Motor neuron (in vitro differentiated cells): ENCODE data around the gene TRIM41. TPM values are rescaled to one million over a fixed set of nuclear protein-coding genes. Genes with fewer than 3 reads are reported as not detected.
"Not testable (repeated sequence)": the region's sequence is repeated elsewhere in the genome, so short reads cannot be mapped to it uniquely, and the experiment has no call there.

Source experiments
- ATAC-seq, 8 experiments: fragments of 200-7000 bp; cut with Tn5 transposase; replicated peaks in 6 of 8; 2 replicates each; pipeline ENCODE4 v1.8.0; 2021; ENCODE audit warnings: mild to moderate bottlenecking in 8 of 8, moderate library complexity in 8 of 8
- H3K27ac ChIP-seq, 2 donors: fragments of 250-450 bp; sonication (Bioruptor Pico); 2 replicates each; pipeline ENCODE4 v1.9.0; 2021; ENCODE audit warnings: antibody characterized with exemption in 2 of 2, mild to moderate bottlenecking in 2 of 2, moderate library complexity in 1 of 2
- H3K4me1 ChIP-seq, 2 donors: fragments of 250-450 bp; sonication (Bioruptor Pico); replicated peaks in 1 of 2; 2 replicates each; pipeline ENCODE4 v1.6.1; 2021; ENCODE audit warnings: antibody characterized with exemption in 2 of 2, mild to moderate bottlenecking in 2 of 2, moderate library complexity in 1 of 2
- H3K4me3 ChIP-seq, 5 donors: fragments of 250-450 bp; sonication (Bioruptor Pico); 2 replicates each; pipeline ENCODE4 v1.9.0; 2021; ENCODE audit warnings: antibody characterized with exemption in 5 of 5, mild to moderate bottlenecking in 5 of 5, moderate library complexity in 4 of 5
- WGBS, 10 experiments: fragments of 450-650 bp; shearing (Covaris generic); methylation state at CpG; one replicate each; pipeline ENCODE4 v1.0.0; 2022; 5-methylcytosine and 5-hydroxymethylcytosine counted together
- in situ Hi-C, 9 experiments: fragments of 400-800 bp; cut with MboI; loops; one replicate each; pipeline ENCODE4 v1.15.0; 2021; ENCODE audit warnings: low sequenced_read_pairs in 9 of 9, low pct_unique_long_range_greater_than_20kb in 2 of 9; ENCODE audit not compliant: unreplicated experiment in 9 of 9
- total RNA-seq, 8 experiments: library from RNA; unstranded; fragments of 300-600 nt; gene quantifications; 2 replicates each; pipeline versions ENCODE4 v1.2.3 to v1.2.4, GENCODE V29; 2022

The TRIM41 gene
- total RNA-seq, 8 experiments from 2014 or later: 14.3 to 31.4 (median 24.2) TPM

DNA sequence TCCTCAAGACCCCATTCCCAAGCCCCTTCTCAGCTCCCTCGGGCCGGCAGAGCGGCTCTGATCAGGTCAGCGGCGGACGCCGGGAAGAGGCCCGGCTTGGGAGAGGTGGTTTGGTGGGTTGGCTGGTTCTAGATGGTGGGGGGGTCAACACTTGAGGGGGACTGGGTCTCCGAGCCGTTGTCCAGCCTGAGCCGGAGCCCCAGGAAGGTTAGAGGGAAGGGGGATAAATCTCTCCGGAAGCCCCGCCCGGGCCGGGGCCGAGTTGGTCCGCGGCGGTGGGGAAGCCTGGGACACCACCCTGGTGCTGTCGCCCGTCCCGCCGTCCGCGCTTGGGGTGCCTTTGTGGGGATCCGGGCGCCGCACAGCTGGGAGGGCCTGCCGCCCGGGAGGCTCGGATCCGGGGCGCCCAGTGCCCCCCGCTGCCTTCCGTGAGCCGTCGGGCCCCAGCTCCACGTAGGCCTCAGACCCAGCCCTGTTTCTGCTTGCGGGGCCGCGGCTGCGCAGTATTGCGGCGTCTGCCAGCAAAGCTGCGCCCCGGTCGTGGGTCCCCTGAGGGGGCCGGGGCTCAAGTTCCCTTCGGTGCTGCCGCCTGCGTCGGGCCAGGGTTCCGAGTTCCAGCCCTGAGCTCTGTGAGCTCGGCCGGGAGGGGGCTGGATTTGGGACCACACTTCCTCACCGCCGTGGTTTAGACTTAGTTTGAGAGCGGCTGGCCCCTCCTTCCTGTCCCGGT, 38.4 kb downstream of the TRIM41 start:
- Histone ChIP-seq H3K27ac (peak overlapping the region; percentile 96), H3K4me1 (peaks cover 23 to 37% of the 10 kb centered on the region in 2 donors), H3K4me3 (peak overlapping the region; percentile 80 to 99 (median 94))
- peak; percentile 55 to 76 (median 68) for ATAC-seq
- WGBS, 10 experiments: 0% methylated on average over 2 of the region's 59 CpGs; no CpG with 5 or more reads in 9 of the 10 experiments
- in situ Hi-C loops: no loop called here

DNA sequence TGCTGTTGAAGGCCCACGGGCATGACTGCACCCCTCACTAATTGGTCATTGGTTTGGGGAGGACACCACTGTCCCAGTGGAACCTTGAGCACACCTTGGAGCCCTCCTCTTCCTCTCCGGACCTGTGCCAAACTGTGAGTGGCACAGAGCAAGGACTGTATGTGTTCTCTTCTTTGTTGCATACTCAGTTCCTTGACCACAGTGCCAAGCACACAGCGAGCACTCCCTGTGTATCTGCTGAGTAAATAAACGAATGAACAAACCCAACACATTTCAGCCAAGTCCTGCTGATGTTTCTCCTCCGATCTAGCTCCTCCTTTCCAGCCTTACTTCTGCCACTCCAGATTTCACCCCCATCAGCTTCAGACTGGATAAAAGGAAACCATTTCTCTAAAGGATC, 40.6 kb downstream of the TRIM41 start:
- H3K27ac ChIP-seq: no peak overlapping the region
- peaks cover 35 to 38% of the 10 kb centered on the region in 2 donors for H3K4me1 ChIP-seq
- WGBS, 10 experiments: 67 to 100% (median 95%) methylated on average over 1 to 4 of the region's 5 CpGs; no CpG with 5 or more reads in 4 of the 10 experiments
- in situ Hi-C loops: no loop called here
- no peak for ATAC-seq
- no peak overlapping the region for H3K4me3 ChIP-seq

DNA sequence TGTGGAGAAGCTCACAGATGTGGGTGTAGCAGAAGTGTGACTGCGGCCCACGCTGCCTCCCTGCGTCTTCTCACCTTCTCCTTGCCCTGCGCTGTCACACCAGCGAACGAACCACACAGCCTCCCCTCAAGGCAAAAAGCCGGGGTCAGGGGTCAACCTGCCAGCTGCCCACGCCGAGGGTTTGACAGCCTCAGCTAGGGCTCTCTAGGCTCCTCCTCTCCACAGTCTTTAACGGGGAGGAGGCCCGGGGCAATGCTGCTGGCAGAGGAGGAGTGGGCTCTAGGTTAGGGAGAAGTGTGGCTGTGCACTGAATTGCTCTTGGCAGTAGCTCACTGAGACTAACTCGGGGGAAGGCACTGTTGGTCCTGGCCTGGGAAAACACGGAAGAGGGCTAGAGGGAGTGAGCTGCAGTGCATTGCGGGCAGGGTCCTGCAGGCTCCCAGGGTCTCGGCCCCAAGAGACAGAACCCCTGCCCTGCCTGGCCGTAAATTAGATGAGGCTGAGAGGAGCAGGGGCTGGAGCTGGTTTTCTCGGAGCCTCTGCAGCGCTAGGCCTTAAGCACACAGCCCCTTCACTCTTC, 42.1 kb downstream of the TRIM41 start:
- peaks cover 27% of the 10 kb centered on the region in 2 donors for H3K4me1 ChIP-seq
- no peak for ATAC-seq
- whole genome bisulfite sequencing, 10 experiments: 20 to 60% (median 32%) methylated on average over 1 to 7 of the region's 18 CpGs; no CpG with 5 or more reads in 7 of the 10 experiments
- no peak overlapping the region for H3K4me3 ChIP-seq
- in situ Hi-C loops: no loop called here
- H3K27ac ChIP-seq: peak overlapping the region in 1 of 2 donors; percentile 45

DNA sequence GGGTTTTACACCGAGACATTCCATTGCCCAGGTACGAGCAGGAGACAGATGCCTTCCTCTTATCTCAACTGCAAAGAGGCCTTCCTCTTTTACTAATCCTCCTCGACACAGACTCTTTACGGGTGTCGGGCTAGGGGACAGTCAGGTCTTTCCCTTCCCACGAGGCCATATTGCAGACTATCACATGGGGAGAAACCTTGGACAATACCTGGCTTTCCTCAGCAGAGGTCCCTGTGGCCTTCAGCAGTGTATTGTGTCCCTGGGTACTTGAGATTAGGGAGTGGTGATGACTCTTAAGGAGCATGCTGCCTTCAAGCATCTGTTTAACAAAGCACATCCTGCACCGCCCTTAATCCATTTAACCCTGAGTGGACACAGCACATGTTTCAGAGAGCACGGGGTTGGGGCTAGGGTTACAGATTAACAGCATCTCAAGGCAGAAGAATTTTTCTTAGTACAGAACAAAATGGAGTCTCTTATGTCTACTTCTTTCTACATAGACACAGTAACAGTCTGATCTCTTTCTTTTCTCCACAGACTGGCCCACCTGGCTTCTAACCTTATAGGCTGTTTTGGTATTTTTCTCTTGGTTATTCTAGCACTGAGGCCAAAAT, 44.3 kb downstream of the TRIM41 start:
- H3K27ac ChIP-seq, in situ Hi-C loops, H3K4me3 ChIP-seq: not testable (repeated sequence)
- peak in 1 of 8 experiments; percentile 52 for ATAC-seq
- WGBS, 10 experiments: 0 to 69% (median 48%) methylated on average over 1 to 4 of the region's 8 CpGs; no CpG with 5 or more reads in 6 of the 10 experiments
- peaks cover 25 to 27% of the 10 kb centered on the region in 2 donors for H3K4me1 ChIP-seq

DNA sequence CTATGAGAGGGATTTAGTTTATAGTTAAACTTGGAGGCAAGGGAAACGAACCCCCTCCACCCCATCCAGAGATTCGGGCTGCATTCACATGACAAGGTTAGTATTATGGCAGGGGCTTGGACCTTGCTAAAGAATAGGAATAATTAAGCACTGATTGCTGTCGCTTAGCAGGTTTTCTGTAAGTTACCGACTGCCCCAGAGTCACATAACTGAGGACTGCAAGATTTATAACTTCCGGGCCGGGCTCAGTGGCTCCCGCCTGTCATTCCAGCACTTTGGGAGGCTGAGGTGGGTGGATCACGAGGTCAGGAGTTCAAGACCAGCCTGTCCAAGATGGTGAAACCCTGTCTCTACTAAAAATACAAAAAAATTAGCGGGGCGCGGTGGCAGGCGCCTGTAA, 44.8 kb downstream of the TRIM41 start:
- 41 to 100% (median 73%) methylated on average over 1 to 10 of the region's 12 CpGs; no CpG with 5 or more reads in 1 of the 10 experiments for WGBS, 10 experiments
- H3K4me3 ChIP-seq, H3K27ac ChIP-seq, in situ Hi-C loops: not testable (repeated sequence)
- peak in 2 of 8 experiments; percentile 7 to 37 for ATAC-seq
- H3K4me1 ChIP-seq: peaks cover 22 to 27% of the 10 kb centered on the region in 2 donors

DNA sequence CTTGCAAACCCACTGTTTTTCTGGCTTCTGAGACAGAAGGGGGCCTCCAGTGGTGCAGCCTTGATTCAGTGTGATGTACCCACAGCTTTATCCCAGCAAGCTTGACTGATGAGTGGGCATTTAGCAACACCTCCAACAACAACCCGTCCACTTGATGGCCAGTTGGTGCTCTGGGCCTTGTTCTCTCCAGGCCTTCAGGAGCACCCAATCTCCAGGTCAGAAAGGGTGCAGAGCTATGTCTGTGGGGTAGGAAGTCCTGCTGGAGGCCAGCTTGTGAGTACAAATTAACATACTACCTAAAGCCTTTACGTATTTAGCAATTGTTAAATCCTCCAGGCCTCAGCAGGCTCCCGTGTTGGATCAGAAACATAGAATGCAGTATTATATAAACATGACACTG, 48.0 kb downstream of the TRIM41 start:
- in situ Hi-C loops: no loop called here
- peaks cover 12 to 16% of the 10 kb centered on the region in 2 donors for H3K4me1 ChIP-seq
- 75 to 100% (median 84%) methylated on average over 1 to 3 of the region's 3 CpGs; no CpG with 5 or more reads in 5 of the 10 experiments for WGBS, 10 experiments
- ATAC-seq: no peak
- H3K4me3 ChIP-seq: no peak overlapping the region
- no peak overlapping the region for H3K27ac ChIP-seq

DNA sequence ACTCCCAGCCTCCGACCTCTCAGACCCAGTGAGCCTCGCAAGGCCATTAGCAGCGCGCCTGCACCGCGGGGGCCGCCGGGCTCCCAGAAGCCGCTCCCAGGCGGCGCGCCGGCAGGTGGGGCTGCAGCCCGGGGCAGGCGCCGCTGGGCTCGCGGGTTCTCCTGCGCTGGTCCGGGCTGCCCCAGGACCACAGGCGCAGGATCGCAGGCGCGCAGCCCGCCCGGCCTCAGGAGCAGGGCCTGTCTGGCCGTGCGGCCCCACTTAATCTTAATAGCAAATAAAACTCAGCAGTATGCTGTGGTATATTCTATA, 50.3 kb downstream of the TRIM41 start:
- not testable (repeated sequence) for ATAC-seq

DNA sequence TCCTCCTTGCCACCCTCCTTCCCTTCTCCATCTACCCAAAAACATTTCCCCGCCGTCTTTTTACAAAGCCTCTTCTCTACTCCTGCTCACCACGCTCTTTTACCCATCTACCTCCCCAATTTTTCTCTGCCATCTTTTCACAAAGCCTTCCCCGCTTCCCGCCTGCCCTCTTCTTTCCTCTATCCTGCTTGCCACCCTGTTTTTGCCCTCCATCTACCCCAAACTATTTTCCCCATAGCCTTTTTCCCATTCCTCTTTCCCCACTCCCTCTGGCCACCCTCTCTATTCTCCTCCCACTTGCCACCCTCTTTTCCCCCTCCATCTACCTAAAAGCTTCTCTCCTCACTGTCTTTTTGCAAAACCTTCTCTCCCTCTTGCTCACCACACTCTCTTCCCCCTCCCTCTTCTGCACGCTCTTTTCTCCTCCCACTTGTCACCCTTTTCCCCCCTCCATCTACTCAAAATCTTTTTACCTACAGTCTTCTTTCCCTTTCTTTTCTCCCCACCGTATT, 57.2 kb downstream of the TRIM41 start:
- in situ Hi-C loops: no loop called here
- WGBS, 10 experiments: 0 to 79% (median 23%) methylated on average over 1 to 7 of the region's 7 CpGs
- Histone ChIP-seq H3K4me3 (peak overlapping the region; percentile 68 to 99 (median 88)), H3K4me1 (peaks cover 0 to 14% of the 10 kb centered on the region in 2 donors), H3K27ac (no peak overlapping the region)
- ATAC-seq: no peak

More for the DNA sequence above, 50.3 kb downstream of the TRIM41 start:
- H3K4me3 ChIP-seq, H3K4me1 ChIP-seq, H3K27ac ChIP-seq, in situ Hi-C loops: not testable (repeated sequence)
- WGBS, 10 experiments: 80 to 100% (median 100%) methylated on average over 1 to 10 of the region's 28 CpGs; no CpG with 5 or more reads in 4 of the 10 experiments

DNA sequence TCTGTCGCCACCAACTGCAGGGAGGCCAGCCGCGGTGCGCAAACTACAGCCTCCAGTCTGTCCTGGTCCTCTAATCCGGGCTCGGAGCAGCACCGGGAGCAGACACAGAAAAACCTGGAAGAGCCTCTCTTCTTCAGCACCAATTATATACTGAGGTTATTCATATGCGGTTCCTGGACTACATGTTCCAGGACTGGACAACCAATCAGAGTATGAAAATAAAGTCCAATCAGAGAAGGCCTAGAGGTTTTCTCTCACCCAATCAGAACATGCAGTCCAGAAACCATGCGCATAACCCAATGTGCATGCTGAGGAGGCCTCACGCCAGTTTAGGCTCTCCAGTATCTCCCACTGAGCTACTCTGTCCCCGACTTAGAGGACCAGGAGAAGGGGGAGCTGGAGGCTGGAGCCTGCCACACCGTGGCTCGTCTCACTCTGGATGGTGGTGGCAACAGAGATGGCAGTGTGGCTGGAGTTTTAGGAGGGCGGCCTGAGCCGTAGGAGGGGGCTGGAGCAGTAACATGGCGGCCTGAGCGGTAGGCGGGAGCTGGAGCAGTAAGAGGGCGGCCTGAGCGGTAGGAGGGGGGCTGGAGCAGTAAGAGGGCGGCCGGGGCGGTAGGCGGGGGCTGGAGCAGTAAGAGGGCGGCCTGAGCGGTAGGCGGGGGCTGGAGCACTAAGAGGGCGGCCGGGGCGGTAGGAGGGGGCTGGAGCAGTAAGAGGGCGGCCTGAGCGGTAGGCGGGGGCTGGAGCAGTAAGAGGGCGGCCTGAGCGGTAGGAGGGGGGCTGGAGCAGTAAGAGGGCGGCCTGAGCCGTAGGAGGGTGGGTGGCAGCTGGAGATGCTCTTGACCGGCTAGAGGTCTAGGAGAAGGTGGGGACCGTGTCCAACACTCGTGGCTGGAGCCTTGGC, 58.2 kb downstream of the TRIM41 start:
- H3K4me3 ChIP-seq: peak overlapping the region; percentile 68 to 99 (median 88)
- 0 to 88% (median 1%) methylated on average over 1 to 9 of the region's 40 CpGs; no CpG with 5 or more reads in 1 of the 10 experiments for WGBS, 10 experiments
- H3K4me1 ChIP-seq: peaks cover 0 to 14% of the 10 kb centered on the region in 2 donors
- ATAC-seq: peak in 5 of 8 experiments; percentile 88 to 89 (median 88)
- in situ Hi-C loops: no loop called here
- peak overlapping the region; percentile 93 to 95 for H3K27ac ChIP-seq

DNA sequence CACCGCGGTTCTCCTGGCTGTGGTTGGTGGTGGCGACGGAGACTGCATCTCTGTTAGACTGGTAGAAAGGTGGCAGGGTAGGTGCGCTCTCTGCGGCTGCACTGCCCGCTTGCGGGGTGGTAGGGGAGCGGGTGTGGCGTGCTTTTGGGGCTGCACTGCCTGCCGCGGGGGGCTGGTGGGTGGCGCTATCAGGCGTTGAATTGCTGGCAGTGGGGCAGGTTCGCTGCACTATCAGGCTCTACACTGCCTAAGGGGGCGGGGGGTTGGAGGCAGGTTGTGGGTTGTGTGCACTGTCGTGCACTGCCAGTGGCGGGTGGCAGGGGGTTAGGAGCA, 58.9 kb downstream of the TRIM41 start:
- in situ Hi-C loops: no loop called here
- H3K27ac ChIP-seq: peak overlapping the region; percentile 14 to 51
- WGBS, 10 experiments: no CpG with 5 or more reads among the region's 18 CpGs
- peak overlapping the region; percentile 38 to 99 (median 88) for H3K4me3 ChIP-seq
- ATAC-seq: peak in 5 of 8 experiments; percentile 2 to 17 (median 13)
- peaks cover 0 to 14% of the 10 kb centered on the region in 2 donors for H3K4me1 ChIP-seq

DNA sequence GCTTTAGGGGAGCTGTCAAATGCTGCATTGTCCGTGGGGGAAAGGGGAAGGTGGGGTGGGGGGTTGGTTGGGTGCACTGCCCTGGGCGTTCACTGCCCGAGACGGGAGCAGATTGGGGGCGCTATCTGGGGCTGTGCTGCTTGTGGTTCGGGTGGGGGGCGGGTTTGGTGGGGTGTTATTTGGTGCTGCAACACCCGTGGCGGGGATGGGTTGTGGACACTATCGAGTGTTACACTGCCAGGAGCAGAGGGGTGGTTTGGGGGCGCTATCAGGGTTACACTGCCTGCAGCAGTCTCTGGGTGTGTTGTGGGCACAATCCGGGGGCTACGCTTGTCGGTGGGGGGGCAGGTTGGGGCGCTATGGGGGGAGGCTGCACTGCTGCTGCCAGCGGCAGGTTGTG, 59.3 kb downstream of the TRIM41 start:
- not testable (repeated sequence) for ATAC-seq
- WGBS, 10 experiments: no CpG with 5 or more reads among the region's 16 CpGs
- H3K4me3 ChIP-seq: peak overlapping the region; percentile 38 to 99 (median 88)

DNA sequence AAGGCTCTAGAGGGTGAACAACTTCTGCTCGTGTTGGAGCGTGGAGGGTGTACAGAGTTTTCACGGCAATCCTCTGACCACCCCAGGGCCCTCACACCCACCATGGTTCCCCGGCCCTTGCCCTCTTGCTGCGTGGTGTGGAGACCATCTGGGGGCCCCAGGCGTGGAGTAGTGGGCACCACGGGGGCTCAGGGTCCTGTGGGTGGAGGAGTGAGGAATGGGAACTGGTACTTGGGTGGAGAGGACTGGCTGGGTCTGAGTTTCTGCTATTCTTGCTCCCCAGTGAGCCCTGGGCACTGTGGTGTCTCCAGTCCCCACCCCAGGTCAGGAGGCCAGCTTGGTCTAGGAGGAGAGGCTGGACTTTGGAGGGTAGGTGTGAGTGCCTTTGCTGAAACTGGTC, 59.8 kb downstream of the TRIM41 start:
- in situ Hi-C loops: no loop called here
- Histone ChIP-seq H3K27ac (no peak overlapping the region), H3K4me1 (peaks cover 0 to 14% of the 10 kb centered on the region in 2 donors), H3K4me3 (no peak overlapping the region)
- 27 to 100% methylated on average over 1 to 3 of the region's 7 CpGs; no CpG with 5 or more reads in 8 of the 10 experiments for WGBS, 10 experiments
- no peak for ATAC-seq

More for the DNA sequence above, 59.3 kb downstream of the TRIM41 start:
- H3K4me1 ChIP-seq: peaks cover 0 to 14% of the 10 kb centered on the region in 2 donors
- in situ Hi-C loops, H3K27ac ChIP-seq: not testable (repeated sequence)
